Activated T-cell treated with anti-CD3 and anti-CD28 coated beads, Interleukin-2, amount 50 U/mL, for 72 hours (primary cell): ENCODE measurements around the gene WSB1. TPM values are rescaled to one million over a fixed set of nuclear protein-coding genes. Genes with fewer than 3 reads are reported as not detected.

Experiments
- ATAC-seq, 2 donors: fragments of 150-1000 bp; cut with Tn5 transposase; replicated peaks in 1 of 2; 2 replicates each; pipeline ENCODE4 v1.10.0; 2021; ENCODE audit warnings: moderate library complexity in 2 of 2, mild to moderate bottlenecking in 1 of 2
- DNase-seq, 2 donors: peaks; one replicate each; pipeline ENCODE4 v3.0.0; 2021 to 2022; ENCODE audit warnings: mixed read lengths in 1 of 2
- H3K27ac Mint-ChIP-seq: one replicate; pipeline ENCODE4 v1.8.0; 2022; ENCODE audit warnings: mild to moderate bottlenecking, moderate library complexity, mixed read lengths
- H3K27me3 Mint-ChIP-seq: one replicate; pipeline ENCODE4 v1.8.0; 2022; ENCODE audit warnings: low read depth, mixed read lengths
- H3K36me3 Mint-ChIP-seq, 2 donors: one replicate each; pipeline ENCODE4 v1.8.0; 2022; ENCODE audit warnings: mixed read lengths in 2 of 2, mild to moderate bottlenecking in 1 of 2; ENCODE audit not compliant: insufficient read depth in 2 of 2
- H3K4me1 Mint-ChIP-seq: one replicate; pipeline ENCODE4 v1.8.0; 2022; ENCODE audit warnings: low read depth, mixed read lengths
- H3K4me3 Mint-ChIP-seq, 2 donors: one replicate each; pipeline ENCODE4 v1.8.0; 2022; ENCODE audit warnings: mild to moderate bottlenecking in 2 of 2, mixed read lengths in 2 of 2, moderate library complexity in 2 of 2
- H3K9me3 Mint-ChIP-seq, 2 donors: one replicate each; pipeline ENCODE4 v1.8.0; 2022; ENCODE audit warnings: mixed read lengths in 2 of 2
- total RNA-seq, 2 donors: library from RNA; stranded (reverse); gene quantifications; one replicate each; pipeline ENCODE4 v1.2.3, GENCODE V29; 2022

Gene WSB1
- total RNA-seq, 2 donors from 2014 or later, result 104 to 126 TPM

- ATAC-seq (no peak), DNase-seq (no peak)
- no peak overlapping the region for H3K27ac Mint-ChIP-seq
- H3K4me3 Mint-ChIP-seq, result no peak overlapping the region
- H3K36me3 Mint-ChIP-seq, result no peaks in the 10 kb centered on the region
- H3K9me3 Mint-ChIP-seq, result no peaks in the 10 kb centered on the region
- H3K4me1 Mint-ChIP-seq, result no peaks in the 10 kb centered on the region
- peaks cover 6% of the 10 kb centered on the region for H3K27me3 Mint-ChIP-seq
Observed at GRCh38 chr17:27284811-27285415, 9.0 kb upstream of the WSB1 start.

GRCh38 chr17:27285516-27285915 lies 8.4 kb upstream of the WSB1 start:
- Mint-ChIP-seq H3K4me1 (no peaks in the 10 kb centered on the region), H3K27me3 (peaks cover 6% of the 10 kb centered on the region), H3K36me3 (no peaks in the 10 kb centered on the region), H3K27ac (no peak overlapping the region), H3K9me3 (no peaks in the 10 kb centered on the region), H3K4me3 (no peak overlapping the region)
- ATAC-seq, result no peak
- DNase-seq, result no peak

- Mint-ChIP-seq H3K27me3 (peaks cover 6% of the 10 kb centered on the region), H3K4me1 (peaks cover 2% of the 10 kb centered on the region), H3K9me3 (no peaks in the 10 kb centered on the region), H3K4me3 (no peak overlapping the region), H3K27ac (no peak overlapping the region), H3K36me3 (no peaks in the 10 kb centered on the region)
- ATAC-seq, result no peak
- no peak for DNase-seq
Observed at GRCh38 chr17:27288183-27288582, 5.7 kb upstream of the WSB1 start.

GRCh38 chr17:27289856-27290255 lies 4.1 kb upstream of the WSB1 start:
- ATAC-seq, result no peak
- no peak for DNase-seq
- Mint-ChIP-seq H3K36me3 (peaks cover 0 to 2% of the 10 kb centered on the region in 2 donors), H3K9me3 (no peaks in the 10 kb centered on the region), H3K27me3 (peaks cover 6% of the 10 kb centered on the region), H3K4me3 (no peak overlapping the region), H3K27ac (peak overlapping the region; percentile 38), H3K4me1 (peaks cover 8% of the 10 kb centered on the region)

GRCh38 chr17:27290916-27291598 lies 2.9 kb upstream of the WSB1 start:
- Mint-ChIP-seq H3K9me3 (no peaks in the 10 kb centered on the region), H3K36me3 (peaks cover 2 to 4% of the 10 kb centered on the region in 2 donors), H3K4me3 (no peak overlapping the region), H3K4me1 (peaks cover 19% of the 10 kb centered on the region), H3K27me3 (peaks cover 6% of the 10 kb centered on the region), H3K27ac (no peak overlapping the region)
- ATAC-seq (no peak), DNase-seq (no peak)

DNA sequence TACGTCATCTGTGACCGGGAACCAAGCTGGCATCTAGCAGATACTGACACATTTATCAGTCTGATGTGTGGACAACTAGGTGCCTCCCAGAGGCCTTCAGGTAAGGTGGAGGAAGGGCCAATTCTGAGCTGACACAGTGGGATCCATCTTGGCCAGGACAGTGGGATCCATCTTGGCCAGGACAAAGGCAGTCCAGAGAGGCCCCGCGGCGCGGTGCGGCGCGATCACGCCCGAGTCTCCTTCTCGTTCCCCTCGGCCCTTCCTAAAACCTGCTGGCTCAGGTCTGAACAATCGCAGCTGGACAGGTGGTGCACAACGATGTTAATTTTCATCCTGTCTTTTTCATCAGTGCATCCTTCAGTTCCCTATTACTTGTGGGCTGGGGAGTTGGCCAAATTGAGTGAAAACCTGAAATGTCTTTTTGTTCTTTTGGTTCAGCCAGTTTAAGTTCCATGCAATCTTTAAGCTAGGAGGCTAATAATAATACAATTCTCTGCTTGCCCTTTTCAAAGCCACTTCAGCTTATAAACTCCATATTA lies 486 bp upstream of the WSB1 start:
- peaks cover 38% of the 10 kb centered on the region for H3K4me1 Mint-ChIP-seq
- H3K27ac Mint-ChIP-seq, result peak overlapping the region; percentile 100
- H3K27me3 Mint-ChIP-seq, result no peaks in the 10 kb centered on the region
- DNase-seq (peak in 1 of 2 donors; percentile 11), ATAC-seq (no peak)
- peak overlapping the region; percentile 97 to 100 for H3K4me3 Mint-ChIP-seq
- H3K9me3 Mint-ChIP-seq, result no peaks in the 10 kb centered on the region
- H3K36me3 Mint-ChIP-seq, result peaks cover 4 to 6% of the 10 kb centered on the region in 2 donors

GRCh38 chr17:27294689-27295630 lies 1.0 kb downstream of the WSB1 start:
- ATAC-seq (peak; percentile 34 to 43), DNase-seq (peak; percentile 34 to 40)
- Mint-ChIP-seq H3K9me3 (no peaks in the 10 kb centered on the region), H3K36me3 (peaks cover 4 to 6% of the 10 kb centered on the region in 2 donors), H3K27ac (peak overlapping the region; percentile 100), H3K4me3 (peak overlapping the region; percentile 97 to 100), H3K4me1 (peaks cover 50% of the 10 kb centered on the region), H3K27me3 (no peaks in the 10 kb centered on the region)

- DNase-seq (no peak), ATAC-seq (no peak)
- peaks cover 4 to 6% of the 10 kb centered on the region in 2 donors for H3K36me3 Mint-ChIP-seq
- peak overlapping the region; percentile 97 to 100 for H3K4me3 Mint-ChIP-seq
- no peaks in the 10 kb centered on the region for H3K9me3 Mint-ChIP-seq
- peak overlapping the region; percentile 100 for H3K27ac Mint-ChIP-seq
- no peaks in the 10 kb centered on the region for H3K27me3 Mint-ChIP-seq
- H3K4me1 Mint-ChIP-seq, result peaks cover 53% of the 10 kb centered on the region
Observed at GRCh38 chr17:27295945-27296344, 2.0 kb downstream of the WSB1 start.

DNA sequence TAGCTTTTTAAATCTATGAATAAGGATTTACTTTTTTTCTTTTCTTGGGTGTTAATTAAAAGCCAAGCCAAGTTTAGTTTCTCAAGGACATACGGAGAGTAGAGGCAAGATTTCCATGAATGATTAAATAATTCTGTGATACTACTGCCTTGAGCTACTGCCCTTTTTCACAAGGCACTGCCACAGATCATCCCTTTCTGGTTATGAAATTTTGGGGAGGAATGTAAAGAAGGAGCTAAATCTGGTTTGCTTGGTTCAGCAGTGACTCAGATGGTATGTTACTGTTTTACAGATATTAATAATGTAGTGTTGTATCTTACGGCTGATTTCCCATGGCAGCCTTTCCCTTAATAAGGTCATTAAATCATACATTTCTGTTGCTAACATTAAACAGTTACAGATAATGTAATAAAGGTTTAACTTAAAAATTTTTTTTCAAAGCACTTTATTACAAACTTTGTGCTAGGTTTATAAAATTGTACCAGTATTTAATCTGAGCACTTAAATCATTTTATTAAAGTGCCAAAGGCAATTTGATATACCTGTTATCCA lies 2.6 kb downstream of the WSB1 start:
- Mint-ChIP-seq H3K4me3 (peak overlapping the region; percentile 97 to 100), H3K27me3 (no peaks in the 10 kb centered on the region), H3K36me3 (peaks cover 4 to 6% of the 10 kb centered on the region in 2 donors), H3K9me3 (no peaks in the 10 kb centered on the region), H3K4me1 (peaks cover 58% of the 10 kb centered on the region), H3K27ac (peak overlapping the region; percentile 100)
- DNase-seq, result no peak
- no peak for ATAC-seq

- ATAC-seq (peak; percentile 21 to 36), DNase-seq (no peak)
- peaks cover 4 to 10% of the 10 kb centered on the region in 2 donors for H3K36me3 Mint-ChIP-seq
- H3K9me3 Mint-ChIP-seq, result no peaks in the 10 kb centered on the region
- peak overlapping the region; percentile 45 for H3K27ac Mint-ChIP-seq
- no peaks in the 10 kb centered on the region for H3K27me3 Mint-ChIP-seq
- peak overlapping the region; percentile 11 to 57 for H3K4me3 Mint-ChIP-seq
- peaks cover 56% of the 10 kb centered on the region for H3K4me1 Mint-ChIP-seq
Observed at GRCh38 chr17:27299384-27300049, 5.6 kb downstream of the WSB1 start.

DNA sequence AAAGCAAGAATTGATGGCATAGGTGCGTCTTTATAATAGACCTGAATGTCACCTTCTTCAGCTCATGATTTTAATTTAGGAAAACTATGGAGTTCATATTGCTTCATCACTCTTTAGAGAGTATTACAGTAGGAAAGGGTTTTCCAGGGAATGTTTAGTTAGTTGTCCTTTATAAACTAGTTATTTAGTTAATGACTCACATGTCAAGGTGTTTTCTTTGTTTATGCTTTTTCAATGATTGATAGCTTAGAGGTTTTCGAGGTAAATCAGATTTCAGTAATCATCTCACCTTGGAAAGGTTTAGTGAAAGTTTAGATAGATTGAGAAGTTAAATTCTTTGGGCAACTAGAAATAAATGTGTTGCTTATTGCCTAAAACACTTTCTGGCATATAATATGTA lies 9.8 kb downstream of the WSB1 start:
- Mint-ChIP-seq H3K27ac (no peak overlapping the region), H3K36me3 (peaks cover 0 to 20% of the 10 kb centered on the region in 2 donors), H3K27me3 (no peaks in the 10 kb centered on the region), H3K9me3 (no peaks in the 10 kb centered on the region), H3K4me1 (peaks cover 32% of the 10 kb centered on the region), H3K4me3 (no peak overlapping the region)
- ATAC-seq (no peak), DNase-seq (no peak)

DNA sequence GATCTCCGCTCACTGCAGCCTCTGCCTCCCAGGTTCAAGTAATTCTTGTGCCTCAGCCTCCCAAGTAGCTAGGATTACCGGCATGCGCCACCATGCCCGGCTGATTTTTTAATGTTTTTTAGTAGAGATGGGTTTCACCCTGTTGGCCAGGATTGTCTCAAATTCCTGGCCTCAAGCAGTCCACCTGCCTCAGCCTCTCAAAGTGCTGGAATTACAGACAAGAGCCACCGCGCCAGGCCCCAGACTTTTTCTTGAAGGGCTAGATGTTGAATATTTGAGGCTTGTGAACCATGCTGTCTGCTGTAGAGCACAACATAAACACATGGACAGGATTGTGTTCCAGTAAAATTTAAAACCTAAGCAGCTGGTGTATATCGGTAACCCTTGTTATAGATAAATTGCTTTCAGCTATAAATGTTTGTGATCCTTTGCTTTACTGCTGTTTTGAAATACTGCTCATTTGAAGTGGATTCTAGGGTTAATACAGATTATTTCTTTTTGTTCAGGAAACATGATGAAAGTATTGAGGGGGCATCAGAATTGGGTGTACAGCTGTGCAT lies 12.4 kb downstream of the WSB1 start:
- no peak for ATAC-seq
- Mint-ChIP-seq H3K9me3 (no peaks in the 10 kb centered on the region), H3K4me1 (peaks cover 13% of the 10 kb centered on the region), H3K27me3 (no peaks in the 10 kb centered on the region), H3K36me3 (peaks cover 2 to 23% of the 10 kb centered on the region in 2 donors), H3K27ac (no peak overlapping the region), H3K4me3 (no peak overlapping the region)
- DNase-seq, result no peak
